Mucosa of descending colon (tissue), 3 donors: ENCODE data around the gene IHH. TPM values are rescaled to one million over a fixed set of nuclear protein-coding genes. Genes with fewer than 3 reads are reported as not detected.

Experiments
- ATAC-seq: fragments of 200-7000 bp; cut with Tn5 transposase; one replicate; pipeline ENCODE4 v1.9.1; 2020; ENCODE audit warnings: mild to moderate bottlenecking, moderate library complexity
- DNase-seq, 3 donors: peaks; one replicate each; pipeline ENCODE4 v3.0.0-alpha.2; 2020
- H3K36me3 ChIP-seq: fragments of 200-600 bp; one replicate; pipeline ENCODE4 v1.8.0; 2021; ENCODE audit warnings: low read depth, mild to moderate bottlenecking
- H3K4me1 ChIP-seq: fragments of 200-600 bp; one replicate; pipeline ENCODE4 v1.8.0; 2021; ENCODE audit warnings: low read depth, mild to moderate bottlenecking
- H3K4me3 ChIP-seq: fragments of 200-600 bp; one replicate; pipeline ENCODE4 v1.8.0; 2021; ENCODE audit warnings: mild to moderate bottlenecking
- H3K9me3 ChIP-seq: fragments of 200-600 bp; one replicate; pipeline ENCODE4 v1.8.0; 2021; ENCODE audit warnings: mild to moderate bottlenecking
- CTCF ChIP-seq: fragments of 200-600 bp; IDR thresholded peaks from one replicate; pipeline ENCODE4 v1.8.0; 2022; ENCODE audit warnings: antibody characterized with exemption, mild to moderate bottlenecking
- intact Hi-C, 2 donors: fragments of 100-400 bp; cut with DNase I in 1 of 2; cut with micrococcal nuclease in 1 of 2; formaldehyde crosslinking; loops; one replicate each; pipeline versions ENCODE4 v1.11.0 to v1.11.1; 2022; cut with DNase I, micrococcal nuclease
- total RNA-seq, 3 donors: library from RNA; stranded (reverse); fragmentation: NEBNext Ultra II Directional in 2 of 3; extraction: Animal tissue kit (Norgen Biotek cat#: 25700) in 2 of 3; gene quantifications; one replicate each; pipeline versions ENCODE4 v1.2.1 to v1.2.4, GENCODE V29; 2021 to 2023
- donor health status: DM: no; HTN: no; CAD: no; lungs with moderate emphysema.
- donor health status: DM: no; HTN: no; CAD: no.
- donor health status: DM: no; HTN: yes; CAD: no.

IHH gene
- total RNA-seq, 3 donors from 2014 or later, result 31.0 to 91.2 (median 57.6) TPM

GRCh38 chr2:219029829-219030165 lies 30.9 kb downstream of the IHH start:
- Histone ChIP-seq H3K9me3 (no peaks in the 10 kb centered on the region), H3K36me3 (no peaks in the 10 kb centered on the region), H3K4me1 (no peaks in the 10 kb centered on the region), H3K4me3 (no peak overlapping the region)
- peak; percentile 98 for ATAC-seq
- intact Hi-C loops, result loop anchor here in 1 of 2 donors (10.0 kb wide), 1 partner anchor 125 kb away; no protein-coding TSS in a partner anchor
- peak; percentile 98 for TF ChIP-seq CTCF
- peak; percentile 80 to 91 (median 90) for DNase-seq

- TF ChIP-seq CTCF, result no peak
- intact Hi-C loops, result no loop called here
- no peaks in the 10 kb centered on the region for H3K9me3 ChIP-seq
- ATAC-seq (no peak), DNase-seq (no peak)
- H3K4me3 ChIP-seq, result no peak overlapping the region
- H3K36me3 ChIP-seq, result no peaks in the 10 kb centered on the region
- H3K4me1 ChIP-seq, result no peaks in the 10 kb centered on the region
Observed at GRCh38 chr2:219028996-219029828, 31.5 kb downstream of the IHH start.

- H3K9me3 ChIP-seq, result no peaks in the 10 kb centered on the region
- H3K4me3 ChIP-seq, result no peak overlapping the region
- ATAC-seq (no peak), DNase-seq (no peak)
- no peak for TF ChIP-seq CTCF
- H3K36me3 ChIP-seq, result no peaks in the 10 kb centered on the region
- intact Hi-C loops, result no loop called here
- no peaks in the 10 kb centered on the region for H3K4me1 ChIP-seq
Observed at GRCh38 chr2:219028141-219028540, 32.6 kb downstream of the IHH start.

- intact Hi-C loops, result no loop called here
- Histone ChIP-seq H3K36me3 (no peaks in the 10 kb centered on the region), H3K4me1 (no peaks in the 10 kb centered on the region), H3K9me3 (no peaks in the 10 kb centered on the region), H3K4me3 (no peak overlapping the region)
- no peak for TF ChIP-seq CTCF
- no peak for ATAC-seq
- DNase-seq, result no peak
Observed at GRCh38 chr2:219027511-219028055, 33.1 kb downstream of the IHH start.

- Histone ChIP-seq H3K4me3 (no peak overlapping the region), H3K9me3 (no peaks in the 10 kb centered on the region), H3K4me1 (no peaks in the 10 kb centered on the region), H3K36me3 (no peaks in the 10 kb centered on the region)
- no peak for TF ChIP-seq CTCF
- ATAC-seq (no peak), DNase-seq (no peak)
- intact Hi-C loops, result no loop called here
Observed at GRCh38 chr2:219026946-219027345, 33.8 kb downstream of the IHH start.
